NT2/D1 (cell line): ENCODE data around the gene MOB2.

Experiments used
- SUZ12 ChIP-seq: IDR thresholded peaks from 2 replicates; pipeline ENCODE4 v1.6.1; 2011; ENCODE audit not compliant: insufficient read length, insufficient read depth; ENCODE audit errors: extremely low read depth
- YY1 ChIP-seq: IDR thresholded peaks from 2 replicates; pipeline ENCODE4 v1.6.1; 2011; ENCODE audit not compliant: insufficient read length, insufficient read depth
- ZNF274 ChIP-seq: IDR thresholded peaks from 2 replicates; pipeline ENCODE4 v1.6.1; 2011; ENCODE audit warnings: mild to moderate bottlenecking, low read depth, low read length

DNA sequence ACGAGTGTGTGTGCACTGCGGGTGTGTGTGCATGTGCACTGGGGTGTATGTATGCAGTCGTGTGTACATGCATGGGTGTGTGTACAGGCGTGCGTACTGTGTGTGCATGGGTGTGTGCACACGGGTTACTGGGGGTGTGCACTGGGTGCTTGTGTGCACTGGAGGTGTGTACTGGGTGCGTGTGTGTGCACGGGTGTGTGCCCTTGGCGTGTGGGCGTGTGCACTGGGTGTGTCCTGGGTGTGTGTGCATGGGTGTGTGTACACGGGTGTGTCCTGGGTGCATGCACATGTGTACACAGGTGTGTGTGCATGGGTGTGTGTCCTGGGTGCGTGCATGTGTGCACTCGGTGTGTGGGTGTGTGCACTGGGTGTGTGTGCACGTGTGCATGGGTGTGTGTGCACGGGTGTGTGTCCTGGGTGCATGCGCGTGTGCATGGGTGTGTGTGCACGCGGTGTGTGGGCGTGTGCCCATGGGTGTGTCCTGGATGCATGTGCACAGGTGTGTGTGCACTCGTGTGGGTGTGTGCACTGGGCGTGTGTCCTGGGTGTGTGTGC, 57.7 kb downstream of the MOB2 start:
- no peak for TF ChIP-seq YY1
- no peak for TF ChIP-seq ZNF274
- TF ChIP-seq SUZ12, result no peak
